Cerebellar nuclear complex (tissue), 1 donor: ENCODE data around the gene SKAP2.

Experiments used
- DNase-seq, 2 experiments: peaks; one replicate each; lab custom pipeline; 2025; lab: John Stamatoyannopoulos, UW

Gene SKAP2

DNA sequence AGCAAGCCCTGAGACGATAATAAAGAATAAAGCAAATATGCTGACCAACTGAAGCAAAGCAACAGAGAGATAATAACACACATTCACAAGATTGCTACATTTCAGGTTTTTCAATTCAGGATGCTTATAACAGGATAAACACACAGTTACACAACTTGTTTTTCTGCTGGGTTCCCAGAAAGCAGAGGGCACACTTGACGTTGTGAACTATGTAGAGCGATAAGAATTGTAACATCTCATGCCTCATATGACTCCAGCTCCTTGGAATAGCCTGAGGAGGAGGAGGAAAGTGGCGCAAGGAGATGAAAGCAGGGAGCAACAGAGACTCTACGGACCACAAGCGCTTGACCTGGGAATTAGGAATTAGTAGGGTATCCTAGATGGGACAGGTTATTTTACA, 201.7 kb downstream of the SKAP2 start:
- DNase-seq, result no peak

DNA sequence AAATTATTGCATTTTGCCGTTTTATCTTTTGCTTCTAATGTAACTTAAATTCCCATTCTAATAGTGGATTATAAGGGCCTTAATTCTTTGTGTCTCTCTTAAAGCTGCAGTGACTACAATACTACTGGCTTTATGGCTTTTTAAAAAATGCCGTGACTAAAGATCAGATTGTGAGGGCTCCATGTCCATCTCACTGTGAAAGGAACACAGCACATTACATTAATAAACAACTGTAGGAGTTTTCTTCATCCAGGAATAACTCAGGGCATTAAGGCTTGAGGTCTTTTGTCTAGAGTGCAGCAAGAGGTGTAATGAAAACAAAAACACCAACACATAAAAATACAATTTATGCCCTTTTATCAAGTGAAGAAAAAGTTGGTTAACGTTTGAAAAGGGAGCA, 205.3 kb downstream of the SKAP2 start:
- no peak for DNase-seq

DNA sequence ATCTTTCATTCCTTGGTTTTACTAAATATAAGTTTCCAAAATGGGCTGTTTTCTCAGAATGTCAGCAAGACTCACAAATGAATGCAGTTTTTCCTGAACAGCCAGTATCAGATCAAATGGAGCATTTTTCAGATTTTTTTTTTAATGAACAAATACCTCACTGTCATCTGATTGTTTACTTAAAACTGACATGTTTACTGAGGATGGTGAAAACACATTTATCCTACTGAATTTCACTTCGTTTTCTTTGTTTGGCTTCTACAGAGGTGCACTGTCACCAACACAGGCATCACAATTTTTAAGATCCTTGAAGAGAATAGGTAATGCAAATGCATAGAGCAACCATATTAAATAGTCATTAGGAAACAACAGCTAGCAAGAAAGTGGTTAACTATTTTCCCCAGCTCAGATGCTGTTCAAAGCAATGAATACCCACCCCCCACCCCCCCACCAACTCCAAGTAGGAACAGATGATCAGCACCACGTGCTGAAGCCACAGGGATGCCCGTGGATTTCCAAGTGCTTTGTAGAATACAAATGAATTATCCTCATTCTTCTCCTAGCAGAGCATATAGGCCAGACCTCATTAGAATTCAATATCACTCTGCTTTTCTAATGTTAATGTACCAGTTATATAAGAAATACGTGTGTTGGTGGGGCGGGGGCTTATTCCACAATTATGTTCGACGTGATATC, 205.9 kb downstream of the SKAP2 start:
- DNase-seq, result peak in 1 of 2 experiments; percentile 38

DNA sequence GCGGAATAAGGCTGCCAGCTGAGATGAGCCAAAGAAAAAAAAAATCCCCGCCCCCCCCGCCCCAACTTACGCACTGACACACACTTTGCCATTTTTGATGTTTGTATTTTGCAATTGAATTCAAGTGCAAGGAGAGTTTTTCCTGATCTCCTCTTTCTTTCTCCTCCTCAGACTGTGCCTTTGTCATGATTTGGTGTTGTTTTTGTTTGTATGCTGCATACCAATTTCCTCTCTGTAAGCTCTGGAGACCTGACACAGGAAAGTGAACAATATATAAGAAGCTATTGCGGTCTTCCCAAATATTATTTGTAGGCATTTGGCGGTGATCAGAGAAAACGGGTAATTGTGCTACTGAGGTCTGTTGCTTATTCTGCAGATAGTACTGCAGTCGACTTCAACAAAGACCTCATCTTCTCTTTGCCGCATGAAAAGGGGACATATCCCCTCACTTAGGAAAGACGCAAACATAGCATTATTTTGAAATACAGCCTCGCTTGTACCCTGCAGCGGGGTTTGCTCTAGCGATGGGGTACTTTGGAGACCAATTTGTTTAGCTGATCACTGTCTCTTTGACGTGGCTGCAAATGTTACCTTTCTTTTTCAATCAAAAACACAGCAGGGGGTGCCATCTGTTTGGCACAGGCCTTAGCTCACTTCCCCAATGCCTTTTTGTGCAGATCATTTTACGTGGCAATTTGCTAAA, 206.6 kb downstream of the SKAP2 start:
- DNase-seq, result peak; percentile 35 to 82

DNA sequence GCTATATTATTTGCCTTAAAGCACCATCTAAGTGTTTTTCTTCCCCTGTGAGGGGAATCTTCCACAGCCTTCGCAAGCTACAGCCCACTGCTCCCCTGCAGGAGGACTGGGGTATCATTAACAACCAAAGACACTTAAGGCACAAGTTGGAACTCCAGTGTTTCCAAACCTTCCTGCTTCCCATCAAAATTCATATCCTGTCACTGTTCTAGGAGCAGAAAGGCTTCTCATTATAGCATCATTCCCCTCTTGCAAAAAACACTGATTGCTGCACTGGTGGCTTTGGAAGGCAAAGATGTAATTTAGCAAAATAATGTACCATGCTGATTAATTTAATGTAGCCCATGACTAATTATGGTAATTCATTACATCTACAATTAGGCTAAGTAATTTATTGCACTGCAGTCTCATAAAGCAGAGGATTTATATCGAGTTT, 207.2 kb downstream of the SKAP2 start:
- DNase-seq, result peak in 1 of 2 experiments; percentile 50

DNA sequence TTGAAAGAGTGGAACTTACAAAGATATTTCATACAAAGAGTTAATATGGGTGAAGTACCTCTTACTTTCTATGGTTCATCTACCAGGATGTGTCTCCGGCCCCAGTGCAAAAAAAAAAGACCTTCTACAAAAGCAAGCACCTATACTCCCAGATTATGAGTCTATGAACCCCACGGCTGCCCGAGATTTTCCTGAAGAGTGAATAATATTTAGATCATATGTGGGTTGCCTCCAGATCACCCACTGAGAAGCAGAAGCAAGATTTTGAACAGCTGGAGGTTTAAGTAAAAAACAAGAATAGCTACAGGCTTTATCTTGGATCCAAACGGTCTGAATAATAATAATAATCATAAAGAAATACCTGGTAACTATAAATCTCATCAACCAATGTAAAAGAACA, 207.7 kb downstream of the SKAP2 start:
- no peak for DNase-seq

DNA sequence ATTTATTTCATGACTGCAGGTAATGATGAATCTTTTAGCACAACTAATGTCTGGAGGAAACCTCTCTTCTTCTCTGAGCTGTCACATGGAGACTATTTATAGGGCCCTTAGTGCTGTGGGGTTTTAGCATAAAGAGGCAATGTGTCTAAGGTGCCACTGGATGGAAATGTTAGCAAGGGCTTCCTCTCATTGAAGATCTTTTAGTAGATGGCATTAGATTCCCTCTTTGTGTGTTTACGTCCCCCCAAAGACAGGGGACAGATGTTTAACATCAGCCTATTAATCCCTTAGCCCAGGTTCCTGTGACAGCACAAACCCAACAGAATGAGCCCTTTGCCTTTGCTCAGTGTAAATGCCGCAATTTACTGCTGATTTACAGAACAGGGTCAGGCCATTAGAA, 208.6 kb downstream of the SKAP2 start:
- DNase-seq, result no peak

DNA sequence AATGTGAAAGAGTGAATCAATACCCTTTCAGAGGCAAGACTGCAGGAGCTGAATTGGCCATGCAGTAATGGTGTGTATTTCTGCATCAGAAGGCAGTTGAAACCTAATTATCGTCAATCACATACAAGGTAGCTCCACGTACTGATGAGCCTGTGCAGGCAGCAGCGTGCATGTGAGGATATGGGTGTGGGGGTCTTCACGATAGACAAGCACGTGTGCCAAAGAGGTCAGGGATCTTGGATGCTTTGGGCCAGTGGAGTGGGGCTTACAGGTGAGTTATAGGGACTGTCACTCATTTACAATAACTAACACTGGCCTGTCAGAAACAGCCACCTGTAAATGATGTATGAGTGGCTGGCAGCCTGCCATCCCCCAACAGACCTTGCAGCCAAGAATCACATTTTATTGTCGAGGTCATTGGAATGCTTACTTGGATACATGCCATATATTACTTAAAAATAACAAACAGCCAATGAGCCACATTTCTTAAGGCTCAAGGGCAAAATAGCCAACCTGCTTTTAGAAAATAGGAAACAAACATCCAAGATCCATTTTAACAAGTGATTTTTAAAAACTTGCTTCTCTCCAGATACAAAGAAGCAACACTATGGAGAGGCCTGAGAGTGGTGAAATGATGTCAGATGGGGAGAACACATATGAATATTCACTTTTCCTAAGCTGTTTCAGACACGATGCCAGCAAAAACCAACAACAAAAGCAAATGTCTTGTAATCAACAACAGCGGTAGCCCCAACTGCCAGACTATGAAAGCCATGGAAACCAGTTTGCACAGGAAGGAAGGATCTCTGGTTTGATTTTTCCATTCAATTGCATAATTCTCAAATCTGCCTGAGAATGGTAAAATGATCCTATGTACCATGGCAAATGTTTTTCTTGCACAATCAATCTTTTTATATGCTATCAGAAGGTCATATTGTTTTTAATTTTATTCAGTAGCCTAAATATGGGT, 210.7 kb downstream of the SKAP2 start:
- peak in 1 of 2 experiments; percentile 20 for DNase-seq

DNA sequence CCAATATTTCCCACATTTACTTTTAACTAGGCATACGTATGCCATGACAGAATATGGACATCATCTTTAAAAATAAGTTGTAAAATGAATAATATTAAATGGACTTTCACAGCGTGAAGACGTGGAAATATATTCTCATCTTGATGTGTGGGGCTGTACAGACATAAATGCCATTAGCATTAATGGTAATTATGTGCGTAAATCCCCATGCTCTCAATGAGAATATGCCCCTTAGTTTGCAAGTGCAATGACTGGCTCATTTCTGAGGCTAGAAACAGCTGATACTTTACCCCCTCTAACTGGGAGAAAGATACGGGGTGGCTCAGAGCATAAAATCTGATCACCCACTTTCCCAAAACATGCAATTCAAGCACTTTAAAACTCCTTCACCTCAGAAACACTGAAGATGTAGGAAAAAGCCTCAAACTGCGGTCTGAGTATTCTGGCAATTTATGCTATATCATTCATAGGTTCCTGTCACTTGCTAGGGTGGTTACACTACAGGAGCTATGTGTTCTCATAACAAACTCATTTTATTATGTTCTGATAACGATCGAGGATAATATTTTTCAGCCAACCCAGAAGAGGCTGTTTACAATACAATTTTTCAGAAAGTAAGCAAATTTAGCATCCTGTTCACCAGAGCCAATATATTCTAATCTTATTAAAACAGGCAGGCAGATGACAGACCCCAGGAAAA, 211.8 kb downstream of the SKAP2 start:
- DNase-seq, result no peak

DNA sequence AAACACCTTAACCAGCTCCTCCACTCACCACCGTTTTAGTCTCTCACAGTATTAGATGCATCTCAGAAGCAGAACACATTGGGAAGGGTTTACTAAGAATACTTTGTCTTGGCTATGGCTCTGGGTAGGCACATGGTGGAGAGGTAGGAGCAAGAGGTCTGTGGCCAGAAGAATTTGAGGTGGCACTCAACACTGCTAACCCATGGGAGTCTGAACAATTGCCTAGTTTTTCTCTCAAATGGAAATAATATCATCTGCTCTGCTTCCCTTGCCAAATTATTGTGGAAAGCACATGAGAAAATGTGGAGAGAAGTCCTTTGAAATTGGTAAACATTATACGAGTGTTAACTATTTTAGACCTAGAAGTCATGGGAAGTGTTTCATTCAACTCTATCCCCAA, 214.3 kb downstream of the SKAP2 start:
- DNase-seq, result peak; percentile 50 to 60

DNA sequence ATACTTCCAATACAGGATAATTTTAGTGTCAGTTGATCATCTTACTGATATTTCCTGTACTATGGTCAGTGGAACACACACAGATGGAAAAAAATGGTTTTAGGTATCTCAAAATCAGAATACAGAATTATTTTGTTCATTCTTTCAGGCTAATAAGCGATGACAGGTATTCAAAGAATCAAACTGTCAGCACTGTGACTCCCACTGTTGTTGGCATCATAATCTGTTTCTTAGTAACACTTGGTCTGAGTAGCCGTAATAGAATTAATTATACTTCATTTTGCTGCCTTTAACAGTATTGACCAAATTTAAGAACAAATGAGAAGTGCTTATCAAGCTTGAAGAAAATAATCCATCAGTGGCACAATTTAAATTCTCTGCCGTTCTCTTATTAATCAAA, 215.0 kb downstream of the SKAP2 start:
- DNase-seq, result no peak

DNA sequence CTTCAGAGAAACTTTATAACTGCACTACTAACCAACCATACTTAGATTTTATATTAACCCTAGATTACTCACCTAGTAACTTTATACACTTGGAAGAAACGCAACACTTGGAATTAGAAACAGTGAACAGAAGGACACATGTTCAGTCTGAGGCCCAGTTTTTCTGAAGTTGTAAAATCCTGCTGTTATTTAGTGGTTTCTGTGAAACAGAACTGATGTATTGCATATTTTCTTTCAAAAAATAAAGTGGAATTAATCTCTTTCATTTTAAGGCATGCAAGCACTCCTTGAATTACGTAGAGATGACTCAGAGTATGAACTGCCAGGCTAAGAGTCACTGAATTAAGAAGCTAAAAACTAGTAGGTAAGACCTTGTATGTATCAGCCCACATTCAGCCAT, 215.8 kb downstream of the SKAP2 start:
- no peak for DNase-seq

DNA sequence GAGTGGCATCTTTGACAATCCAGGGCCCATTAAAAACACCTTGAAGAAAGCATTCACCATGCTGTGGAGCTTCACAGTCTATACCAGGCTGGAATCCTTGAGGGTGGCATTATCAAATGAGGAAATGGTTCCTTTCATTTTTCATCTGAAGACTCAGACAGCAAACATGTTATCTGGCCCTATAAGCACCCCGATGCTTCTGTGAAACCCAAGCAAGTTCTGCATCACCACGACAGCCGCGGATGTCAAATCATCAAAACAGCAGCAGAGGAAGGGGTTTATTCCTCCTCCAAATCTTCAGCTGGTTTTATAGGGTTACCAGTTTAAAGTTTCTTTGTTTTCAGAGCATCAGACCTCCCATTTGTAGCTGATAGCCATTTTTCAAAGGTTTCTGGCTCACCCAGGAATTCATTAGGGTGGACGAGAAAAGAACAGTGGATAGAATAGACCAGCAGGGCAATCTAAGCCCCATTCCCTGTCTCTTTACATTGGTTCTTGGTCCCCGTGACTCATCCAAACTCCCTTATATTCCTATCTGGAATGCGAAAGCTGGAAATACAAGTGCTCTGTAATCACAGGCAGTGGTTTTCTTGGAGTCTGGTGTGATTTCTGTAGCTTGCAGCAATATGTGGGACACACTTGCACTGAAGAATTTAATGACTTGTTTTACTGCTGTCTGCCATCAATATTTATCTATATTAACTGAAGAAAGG, 217.9 kb downstream of the SKAP2 start:
- DNase-seq, result no peak

DNA sequence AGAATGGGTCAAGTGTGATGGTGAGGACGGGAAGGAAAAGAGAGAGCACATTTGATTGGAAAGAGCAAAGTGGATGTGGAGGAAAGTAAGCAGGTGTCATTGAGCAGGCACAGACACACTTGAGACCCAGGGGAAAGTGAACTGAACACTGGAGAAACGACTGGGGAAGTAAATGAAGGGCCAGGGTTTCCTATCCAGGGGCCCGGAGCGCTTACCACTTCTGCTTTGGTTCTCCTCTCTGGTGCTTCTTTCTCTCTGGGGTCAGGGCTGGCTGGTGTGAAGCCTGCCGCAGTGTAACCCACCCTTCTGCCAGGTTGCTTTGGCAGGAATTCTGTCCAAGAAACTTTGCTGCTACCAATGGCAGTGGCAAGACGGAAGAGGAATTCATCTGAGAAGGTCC, 219.3 kb downstream of the SKAP2 start:
- DNase-seq, result no peak

DNA sequence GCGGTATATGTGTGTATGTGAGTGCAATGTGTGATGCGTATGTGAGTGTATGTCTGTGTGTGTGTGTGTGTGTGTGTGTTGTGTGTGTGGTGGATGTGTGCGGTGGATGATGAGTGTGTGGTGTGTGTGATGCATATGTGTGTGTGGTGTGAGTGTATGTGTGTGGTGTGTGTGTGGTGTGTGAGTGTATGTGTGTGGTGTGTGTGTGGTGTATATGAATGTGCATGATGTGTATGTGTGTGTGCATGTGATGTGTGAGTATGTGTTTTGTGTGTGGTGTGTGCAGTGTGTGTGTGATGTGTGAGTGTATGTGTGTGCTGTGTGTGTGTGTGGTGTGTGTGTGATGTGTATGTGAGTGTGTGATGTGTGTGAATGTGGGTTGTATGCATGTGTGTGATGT, 222.0 kb downstream of the SKAP2 start:
- no peak for DNase-seq

DNA sequence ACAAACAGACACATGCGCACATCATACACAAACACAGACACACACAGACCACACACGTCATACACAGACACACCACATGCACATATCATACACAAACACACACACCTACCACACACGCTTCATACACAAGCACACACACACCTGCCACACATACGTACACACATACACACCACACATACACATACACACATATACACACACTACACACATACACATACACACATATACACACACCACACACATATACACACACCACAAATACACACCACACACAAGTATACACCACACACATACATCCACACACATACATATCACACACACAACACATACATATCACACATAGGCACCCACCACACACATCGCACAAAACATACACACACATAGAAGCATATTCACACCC, 224.7 kb downstream of the SKAP2 start:
- no peak for DNase-seq

DNA sequence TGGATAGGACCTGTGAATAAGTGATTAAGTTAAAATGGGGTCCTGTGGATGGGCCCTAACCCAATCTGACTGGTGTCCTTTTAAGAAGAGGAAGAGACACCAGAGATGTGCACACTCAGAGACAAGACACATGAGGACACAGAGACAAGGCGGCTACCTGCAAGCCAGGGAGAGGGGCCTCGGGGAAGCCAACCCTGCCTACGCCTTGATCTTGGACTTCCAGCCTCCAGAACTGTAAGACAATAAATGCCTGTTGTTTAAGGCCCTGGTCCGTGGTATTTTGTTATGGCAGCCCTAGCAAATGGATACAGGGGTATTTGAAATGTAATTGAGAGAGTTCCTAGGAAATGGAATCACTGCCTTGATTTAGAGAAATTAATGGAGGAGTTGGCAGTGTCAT, 225.3 kb downstream of the SKAP2 start:
- no peak for DNase-seq

DNA sequence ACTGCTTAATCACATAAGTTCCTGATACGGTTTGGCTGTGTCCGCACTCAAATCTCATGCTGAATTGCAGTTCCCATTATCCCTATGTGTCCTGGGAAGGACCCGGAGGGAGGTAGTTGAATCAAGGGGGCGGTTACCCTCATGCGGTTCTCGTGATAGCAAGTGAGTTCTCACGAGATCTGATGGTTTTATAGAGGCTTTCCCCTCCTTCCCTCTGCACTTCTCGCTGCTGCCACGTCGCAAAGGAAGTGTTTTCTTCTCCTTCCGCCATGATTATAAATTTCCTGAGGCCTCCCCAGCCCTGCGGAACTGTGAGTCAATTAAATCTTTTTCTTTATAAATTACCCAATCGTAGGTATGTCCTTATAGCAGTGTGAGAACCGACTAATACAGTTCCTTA, 226.2 kb downstream of the SKAP2 start:
- DNase-seq, result no peak

DNA sequence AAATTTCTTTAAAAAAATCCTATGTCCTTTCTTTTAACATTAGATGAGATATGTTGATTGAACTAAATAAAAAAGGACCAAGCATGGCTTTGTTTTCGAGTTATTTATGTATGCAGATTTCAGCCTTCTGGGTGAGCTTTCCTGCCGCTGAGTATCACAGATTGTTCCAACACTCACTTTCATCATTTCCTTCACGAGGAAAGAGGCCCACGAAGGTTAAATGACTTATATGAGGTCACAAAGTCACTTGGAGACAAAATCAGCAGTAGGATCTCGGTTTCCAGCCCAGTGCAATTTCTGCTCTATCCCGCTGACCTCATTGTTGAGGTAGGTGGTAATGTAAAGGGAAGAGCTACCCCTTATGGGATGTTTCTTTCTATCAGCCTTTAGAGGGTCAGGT, 226.8 kb downstream of the SKAP2 start:
- no peak for DNase-seq

DNA sequence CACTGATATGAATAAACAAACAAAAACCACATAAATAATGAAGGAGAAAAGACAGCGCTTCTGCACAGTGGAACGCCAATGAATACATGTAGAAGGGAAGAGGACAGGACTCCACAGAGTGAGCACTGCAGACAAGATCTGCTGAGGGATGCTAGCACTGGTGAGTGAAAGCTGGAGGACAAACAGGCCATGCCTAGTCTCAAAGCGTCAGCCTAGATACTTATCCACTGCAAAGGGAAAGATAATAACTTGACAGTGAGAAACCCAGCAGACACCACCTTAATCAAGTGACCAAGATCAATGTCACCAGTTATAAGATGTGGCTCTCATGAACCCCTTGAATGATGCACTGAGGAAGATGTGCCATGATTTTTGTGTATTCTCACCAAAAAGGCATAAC, 227.6 kb downstream of the SKAP2 start:
- DNase-seq, result no peak

DNA sequence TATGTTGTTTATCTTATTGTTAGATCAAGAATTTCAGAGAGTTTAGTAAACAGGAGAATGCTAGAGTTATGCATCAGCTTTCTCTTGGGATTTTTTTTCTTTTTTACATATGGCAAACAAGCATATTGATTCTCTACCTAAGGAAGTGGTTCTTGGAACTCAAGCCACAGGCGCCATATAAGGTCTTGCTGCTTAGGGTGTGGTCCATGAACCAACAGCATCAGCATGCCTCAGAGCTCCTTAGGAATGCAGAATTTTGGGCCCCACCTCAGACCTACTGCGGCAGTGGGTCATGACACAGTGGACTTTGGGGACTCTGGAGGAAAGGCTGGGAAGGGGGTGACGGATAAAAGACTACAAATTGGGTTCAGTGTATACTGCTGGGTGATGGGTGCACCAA, 230.8 kb downstream of the SKAP2 start:
- DNase-seq, result no peak
